HG02759 (cell line): ENCODE data around the gene OPN1MW2.
"Not testable (repeated sequence)": the region's sequence is repeated elsewhere in the genome, so short reads cannot be mapped to it uniquely, and the experiment has no call there.

Experiments
- ATAC-seq: cut with Tn5 transposase; IDR thresholded peaks from one replicate; pipeline ENCODE4 v1.9.1; 2021; ENCODE audit warnings: mild to moderate bottlenecking, moderate library complexity; ENCODE audit not compliant: unreplicated experiment

The OPN1MW2 gene

GRCh38 chrX:154219456-154219855 is at the start of gene OPN1MW2:
Gene OPN1MW2, plus strand, starts transcription at chrX:154219756. Its CDS starts 60 bp downstream, at chrX:154219816.
- ATAC-seq = not testable (repeated sequence)

- ATAC-seq = not testable (repeated sequence)
Measured at GRCh38 chrX:154172535-154172943, 47.0 kb upstream of the OPN1MW2 start.

- not testable (repeated sequence) for ATAC-seq
Measured at GRCh38 chrX:154174356-154174755, 45.2 kb upstream of the OPN1MW2 start.

- ATAC-seq = not testable (repeated sequence)
Measured at GRCh38 chrX:154182296-154182695, 37.3 kb upstream of the OPN1MW2 start, which contains the start of gene OPN1MW. Gene OPN1MW, plus strand, starts transcription at chrX:154182596. Its CDS starts 82 bp downstream, at chrX:154182678.

- not testable (repeated sequence) for ATAC-seq
Measured at GRCh38 chrX:154183794-154184193, 35.8 kb upstream of the OPN1MW2 start.

- not testable (repeated sequence) for ATAC-seq
Measured at GRCh38 chrX:154192846-154193245, 26.7 kb upstream of the OPN1MW2 start.

GRCh38 chrX:154194316-154194715 is 25.2 kb upstream of the OPN1MW2 start:
- ATAC-seq = not testable (repeated sequence)

- ATAC-seq = not testable (repeated sequence)
Measured at GRCh38 chrX:154196466-154196865, 23.1 kb upstream of the OPN1MW2 start.

- ATAC-seq = peak; percentile 58
Measured at GRCh38 chrX:154209670-154210418, 9.7 kb upstream of the OPN1MW2 start.

GRCh38 chrX:154211057-154211456 is 8.5 kb upstream of the OPN1MW2 start:
- ATAC-seq = not testable (repeated sequence)

GRCh38 chrX:154211499-154211898 is 8.1 kb upstream of the OPN1MW2 start:
- not testable (repeated sequence) for ATAC-seq

- not testable (repeated sequence) for ATAC-seq
Measured at GRCh38 chrX:154225292-154225691, 5.7 kb downstream of the OPN1MW2 start.

GRCh38 chrX:154226706-154227105 is 7.2 kb downstream of the OPN1MW2 start:
- not testable (repeated sequence) for ATAC-seq

GRCh38 chrX:154231443-154231842 is 11.9 kb downstream of the OPN1MW2 start:
- not testable (repeated sequence) for ATAC-seq

- not testable (repeated sequence) for ATAC-seq
Measured at GRCh38 chrX:154233620-154234019, 14.1 kb downstream of the OPN1MW2 start.

GRCh38 chrX:154238939-154239559 is 19.5 kb downstream of the OPN1MW2 start:
- not testable (repeated sequence) for ATAC-seq

- not testable (repeated sequence) for ATAC-seq
Measured at GRCh38 chrX:154239982-154240503, 20.5 kb downstream of the OPN1MW2 start.

- not testable (repeated sequence) for ATAC-seq
Measured at GRCh38 chrX:154247377-154248045, 28.0 kb downstream of the OPN1MW2 start.

- not testable (repeated sequence) for ATAC-seq
Measured at GRCh38 chrX:154248076-154248475, 28.5 kb downstream of the OPN1MW2 start.

GRCh38 chrX:154257282-154257681 is 37.7 kb downstream of the OPN1MW2 start, which contains the start of gene OPN1MW3:
Gene OPN1MW3, plus strand, starts transcription at chrX:154257582. Its CDS starts 38 bp downstream, at chrX:154257620.
- ATAC-seq = not testable (repeated sequence)

- ATAC-seq = not testable (repeated sequence)
Measured at GRCh38 chrX:154258711-154259110, 39.2 kb downstream of the OPN1MW2 start.
